PC-3 (cell line): ENCODE results near the gene FAM76A. TPM values are rescaled to one million over a fixed set of nuclear protein-coding genes. Genes with fewer than 3 reads are reported as not detected.

ENCODE experiments used
- ATAC-seq: fragments of 200-7000 bp; cut with Tn5 transposase; 2 replicates; pipeline ENCODE4 v1.9.1; 2020; ENCODE audit warnings: mild to moderate bottlenecking, moderate library complexity
- BruUV-seq: library from RNA; stranded (reverse); fragments of 400-500 nt; replicated peaks from 2 replicates; lab custom pipeline; 2021; lab: Mats Ljungman, UMichigan
- CTCF ChIA-PET: fragments of 300-600 bp; sonication (Branson Sonifier 250); formaldehyde crosslinking; loops from one replicate; lab custom pipeline; 2022; ENCODE audit warnings: antibody characterized with exemption; lab: Charles Lee
- POLR2A ChIA-PET: fragments of 300-600 bp; sonication (Branson Sonifier 250); formaldehyde crosslinking; loops from one replicate; lab custom pipeline; 2022; ENCODE audit warnings: antibody characterized with exemption; ENCODE audit not compliant: unreplicated experiment; lab: Charles Lee
- DNase-seq: peaks from one replicate; pipeline ENCODE4 v3.0.0-alpha.2; 2015
- H2AFZ ChIP-seq: fragments of 300-600 bp; sonication (generic); 2 replicates; pipeline ENCODE4 v1.6.0; 2016; ENCODE audit warnings: antibody characterized with exemption, low read length
- H3F3A ChIP-seq: fragments of 300-600 bp; sonication (generic); one replicate; pipeline ENCODE4 v1.6.0; 2017; ENCODE audit warnings: antibody characterized with exemption, low read length, control low read depth, mild to moderate bottlenecking; ENCODE audit not compliant: unreplicated experiment
- H3K27ac ChIP-seq: fragments of 300-600 bp; sonication (generic); 2 replicates; pipeline ENCODE4 v1.5.1; 2016; ENCODE audit warnings: mild to moderate bottlenecking, low read length
- H3K27me3 ChIP-seq: fragments of 300-600 bp; sonication (generic); 2 replicates; pipeline ENCODE4 v1.6.1; 2016; ENCODE audit warnings: low read length, mixed read lengths
- H3K36me3 ChIP-seq: fragments of 300-600 bp; sonication (generic); 2 replicates; pipeline ENCODE4 v1.6.1; 2016; ENCODE audit warnings: low read depth, mixed run types, low read length, mixed read lengths
- H3K4me1 ChIP-seq: fragments of 300-600 bp; sonication (generic); 2 replicates; pipeline ENCODE4 v1.5.1; 2016; ENCODE audit warnings: low read length; ENCODE audit not compliant: insufficient read depth
- H3K4me2 ChIP-seq: fragments of 300-600 bp; sonication (generic); 2 replicates; pipeline ENCODE4 v1.6.0; 2016; ENCODE audit warnings: low read length
- H3K4me3 ChIP-seq: fragments of 300-600 bp; sonication (generic); 2 replicates; pipeline ENCODE4 v1.5.1; 2016; ENCODE audit warnings: mild to moderate bottlenecking, low read length, mixed read lengths
- H3K79me2 ChIP-seq: fragments of 300-600 bp; sonication (generic); 2 replicates; pipeline ENCODE4 v1.6.1; 2017; ENCODE audit warnings: low read length, mixed read lengths
- H3K9ac ChIP-seq: fragments of 300-600 bp; sonication (generic); 2 replicates; pipeline ENCODE4 v1.6.0; 2016; ENCODE audit warnings: mild to moderate bottlenecking, low read length
- H3K9me2 ChIP-seq: fragments of 300-600 bp; sonication (generic); replicated peaks from 2 replicates; pipeline ENCODE4 v1.6.1; 2016; ENCODE audit warnings: mixed run types, low read length, mixed read lengths
- H3K9me3 ChIP-seq: fragments of 300-600 bp; sonication (generic); 2 replicates; pipeline ENCODE4 v1.6.1; 2016; ENCODE audit warnings: low read length, mixed read lengths
- H4K20me1 ChIP-seq: fragments of 300-600 bp; sonication (generic); 2 replicates; pipeline ENCODE4 v1.6.1; 2016; ENCODE audit warnings: low read length, mixed read lengths
- EZH2 ChIP-seq: fragments of 300-600 bp; sonication (generic); IDR thresholded peaks from one replicate; pipeline ENCODE4 v1.6.1; 2017; ENCODE audit warnings: antibody characterized with exemption, mild to moderate bottlenecking, low read length; ENCODE audit not compliant: unreplicated experiment
- EZH2phosphoT487 ChIP-seq: fragments of 300-600 bp; sonication (generic); IDR thresholded peaks from 2 replicates; pipeline ENCODE4 v1.6.1; 2018; ENCODE audit warnings: mild to moderate bottlenecking, antibody characterized with exemption, low read length, borderline replicate concordance
- intact Hi-C: fragments of 100-400 bp; cut with micrococcal nuclease; formaldehyde crosslinking; loops from 2 replicates; pipeline ENCODE4 v1.9.0; 2023
- total RNA-seq: library from RNA; depleted of rRNA; stranded (reverse); fragments of >200 nt; gene quantifications from 2 replicates; pipeline ENCODE4 v1.2.3, GENCODE V29; 2014
- TF ChIP-seq, protein P1 (sequence below): fragments of 300-600 bp; sonication (generic); conservative IDR thresholded peaks from 2 replicates; pipeline ENCODE4 v1.5.1; 2017; ENCODE audit warnings: antibody characterized with exemption, low read depth, mild to moderate bottlenecking, low read length

FAM76A gene
- total RNA-seq, 1 experiment from 2014 or later = 9.9 TPM

DNA sequence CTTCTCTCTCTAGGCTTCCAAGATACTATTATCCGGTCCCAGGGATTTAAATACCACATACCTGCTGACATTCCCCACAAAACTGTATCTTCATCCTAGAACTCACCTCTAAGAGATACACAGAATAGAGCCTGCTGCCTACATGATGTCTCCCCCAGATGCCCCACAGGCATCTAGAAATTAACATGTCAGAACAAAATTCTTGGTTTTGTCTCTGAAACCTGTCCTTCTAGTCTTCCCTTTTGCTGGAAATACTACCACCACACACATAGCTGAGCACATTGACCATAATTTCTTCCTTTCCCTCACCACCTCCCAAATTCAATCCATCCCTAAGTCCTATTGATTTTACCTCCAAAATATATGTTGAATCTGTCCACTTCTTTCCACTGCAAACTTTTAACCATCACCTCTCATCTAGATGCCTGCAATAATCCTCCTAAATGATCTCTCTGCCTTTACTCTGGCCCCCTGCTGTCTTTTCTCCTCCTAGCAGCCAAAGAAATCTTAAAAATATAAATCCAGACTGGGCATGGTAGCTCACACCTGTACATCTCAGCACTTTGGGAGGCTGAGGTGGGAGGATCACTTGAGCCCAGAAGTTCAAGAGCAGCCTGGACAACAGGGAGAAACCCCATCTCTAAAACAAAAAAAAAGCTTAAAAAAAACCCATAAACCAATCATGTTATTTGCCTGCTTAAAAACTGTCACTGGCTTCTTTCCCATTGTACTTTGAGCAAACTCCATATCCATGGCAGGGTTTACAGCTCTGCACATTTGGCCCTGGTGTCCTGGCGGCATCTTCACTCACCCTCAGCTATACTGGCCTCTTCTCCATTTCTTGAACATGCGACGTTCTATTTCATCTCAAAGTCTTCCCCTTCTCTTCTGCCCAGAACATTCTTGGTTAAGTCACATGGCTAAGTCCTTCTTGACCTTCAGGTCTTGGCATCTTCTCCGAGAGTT, 6.2 kb upstream of the FAM76A start:
- Histone ChIP-seq H3K4me2 (no peak overlapping the region), H3K9ac (no peak overlapping the region), H3K9me2 (no peaks in the 10 kb centered on the region), H3K4me1 (no peaks in the 10 kb centered on the region), H3K27ac (no peak overlapping the region), H3K4me3 (no peak overlapping the region), H2AFZ (no peak overlapping the region), H3F3A (no peaks in the 10 kb centered on the region), H4K20me1 (no peaks in the 10 kb centered on the region), H3K27me3 (no peaks in the 10 kb centered on the region), H3K79me2 (no peaks in the 10 kb centered on the region), H3K36me3 (no peaks in the 10 kb centered on the region), H3K9me3 (no peaks in the 10 kb centered on the region)
- ChIA-PET POLR2A (interaction anchor here (0.6 kb wide), 2 partner anchors 26 to 53 kb away, joined by 3 to 4 read pairs; partner anchors contain the start of gene STX12), CTCF (interaction anchor here (0.6 to 1.5 kb wide), 2 partner anchors 50 to 70 kb away, joined by 3 to 20 read pairs; no protein-coding TSS in a partner anchor)
- TF ChIP-seq, protein P1, sequence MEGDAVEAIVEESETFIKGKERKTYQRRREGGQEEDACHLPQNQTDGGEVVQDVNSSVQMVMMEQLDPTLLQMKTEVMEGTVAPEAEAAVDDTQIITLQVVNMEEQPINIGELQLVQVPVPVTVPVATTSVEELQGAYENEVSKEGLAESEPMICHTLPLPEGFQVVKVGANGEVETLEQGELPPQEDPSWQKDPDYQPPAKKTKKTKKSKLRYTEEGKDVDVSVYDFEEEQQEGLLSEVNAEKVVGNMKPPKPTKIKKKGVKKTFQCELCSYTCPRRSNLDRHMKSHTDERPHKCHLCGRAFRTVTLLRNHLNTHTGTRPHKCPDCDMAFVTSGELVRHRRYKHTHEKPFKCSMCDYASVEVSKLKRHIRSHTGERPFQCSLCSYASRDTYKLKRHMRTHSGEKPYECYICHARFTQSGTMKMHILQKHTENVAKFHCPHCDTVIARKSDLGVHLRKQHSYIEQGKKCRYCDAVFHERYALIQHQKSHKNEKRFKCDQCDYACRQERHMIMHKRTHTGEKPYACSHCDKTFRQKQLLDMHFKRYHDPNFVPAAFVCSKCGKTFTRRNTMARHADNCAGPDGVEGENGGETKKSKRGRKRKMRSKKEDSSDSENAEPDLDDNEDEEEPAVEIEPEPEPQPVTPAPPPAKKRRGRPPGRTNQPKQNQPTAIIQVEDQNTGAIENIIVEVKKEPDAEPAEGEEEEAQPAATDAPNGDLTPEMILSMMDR = peak; percentile 54
- no peak for TF ChIP-seq EZH2
- no peak for TF ChIP-seq EZH2phosphoT487
- DNase-seq = peak; percentile 20
- intact Hi-C loops = loop anchor here (1.0 kb wide), 1 partner anchor 47 kb away; the partner anchor contains the start of gene IFI6
- peak; percentile 58 for ATAC-seq
- BruUV-seq = no TSS peak

DNA sequence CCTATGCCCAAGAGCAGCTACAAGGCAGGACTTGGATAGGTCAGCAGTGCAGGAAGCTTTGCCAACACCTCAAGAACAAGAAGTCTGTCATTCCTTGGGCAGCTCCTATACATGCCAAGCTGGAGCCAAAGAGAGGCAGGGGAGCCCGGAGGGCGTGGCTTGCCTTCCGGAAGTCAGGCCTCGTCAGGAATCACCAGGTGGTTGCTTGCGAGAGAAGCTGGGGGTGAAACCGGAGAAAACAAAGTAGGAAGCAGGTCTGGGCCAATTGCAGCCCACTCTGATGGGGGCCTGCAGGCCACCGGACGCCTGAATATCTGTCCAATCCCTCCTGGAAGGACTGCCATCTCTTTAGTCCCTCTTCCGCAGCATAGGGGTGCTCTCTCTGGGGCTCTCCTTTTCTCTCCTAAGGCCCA, 794 bp upstream of the FAM76A start:
- peak overlapping the region; percentile 20; the same call in 1 of the 2 replicates for H3K4me3 ChIP-seq
- TF ChIP-seq, protein P1 = no peak
- TF ChIP-seq EZH2 = no peak
- TF ChIP-seq EZH2phosphoT487 = no peak
- H3K27ac ChIP-seq = peak overlapping the region; percentile 17; the same call in 1 of the 2 replicates
- intact Hi-C loops = no loop called here
- no peaks in the 10 kb centered on the region for H3K9me2 ChIP-seq
- H2AFZ ChIP-seq = peak overlapping the region; percentile 90
- no peak for DNase-seq
- H3K4me1 ChIP-seq = peaks cover 11% of the 10 kb centered on the region; the same call in 1 of the 2 replicates
- H4K20me1 ChIP-seq = no peaks in the 10 kb centered on the region
- ChIA-PET POLR2A (interaction anchor here (0.7 to 1.2 kb wide), 6 partner anchors 24 to 106 kb away, joined by 3 to 12 read pairs (median 8); partner anchors contain the start of genes IFI6, PPP1R8 and STX12), CTCF (interaction anchor here (0.5 to 1.3 kb wide), 6 partner anchors 8 to 656 kb away, joined by 3 to 14 read pairs (median 6); partner anchors contain the start of genes IFI6 and STX12)
- peaks cover 6% of the 10 kb centered on the region; the same call in 1 of the 2 replicates for H3K79me2 ChIP-seq
- peak overlapping the region; percentile 65 for H3K4me2 ChIP-seq
- H3K9me3 ChIP-seq = no peaks in the 10 kb centered on the region
- no TSS peak for BruUV-seq
- H3F3A ChIP-seq = no peaks in the 10 kb centered on the region
- H3K9ac ChIP-seq = 0 out of 2 replicates have a peak overlapping the region, but pooled peaks have one; percentile 14
- H3K27me3 ChIP-seq = no peaks in the 10 kb centered on the region
- ATAC-seq = no peak
- H3K36me3 ChIP-seq = no peaks in the 10 kb centered on the region
